ENCODE results near the gene TPM3. TPM values are rescaled to one million over a fixed set of nuclear protein-coding genes. Genes with fewer than 3 reads are reported as not detected.

Gene TPM3
- total and polyA plus RNA-seq, 9 of the 15 experiments (the other 6 are each of a cell fraction or from before 2014, with no cell fraction given), result 202 to 604 (median 421) TPM

GRCh38 chr1:154142358-154142757 lies 49.5 kb downstream of the TPM3 start (continued):
- TF ChIP-seq RNF219 (CRISPR knock-in tag; IDR thresholded peaks at IDR 0.05) (no peak), MBD2 (IDR thresholded peaks at IDR 0.05; ENCODE audit: borderline replicate concordance, low read depth) (no peak), MAZ (CRISPR knock-in tag; conservative IDR thresholded peaks at IDR 0.05 in 1 of 2, IDR thresholded peaks at IDR 0.05 in 1 of 2) (no peak), ETV1 (tag; conservative IDR thresholded peaks at IDR 0.05; ENCODE audit: low read depth) (no peak), GTF3C2 (IDR thresholded peaks at IDR 0.05; ENCODE audit: borderline replicate concordance, extremely low read depth, insufficient read length) (no peak), STAT5B (CRISPR knock-in tag; IDR thresholded peaks at IDR 0.05) (no peak), ZBTB7A (IDR thresholded peaks at IDR 0.05; ENCODE audit: borderline replicate concordance, control insufficient read depth, low read depth, low read length) (no peak)

All from K562 (cell line).